OCI-LY3 (cell line): ENCODE measurements around the gene COL6A3.

Experiments
- H2AFZ ChIP-seq: fragments of 200-600, 300-600 bp; shearing (Covaris generic); 2 replicates; pipeline ENCODE4 v1.6.0; 2014; ENCODE audit warnings: antibody characterized with exemption, low read depth, low read length
- H3K27ac ChIP-seq: fragments of 200-600, 300-600 bp; sonication (generic); 2 replicates; pipeline ENCODE4 v1.5.1; 2014; ENCODE audit warnings: mild to moderate bottlenecking, low read length, moderate library complexity, mixed read lengths
- H3K27me3 ChIP-seq: fragments of 200-600, 300-600 bp; sonication (generic); 2 replicates; pipeline ENCODE4 v1.6.1; 2014; ENCODE audit warnings: low read depth, low read length, mixed read lengths
- H3K36me3 ChIP-seq: fragments of 200-600, 300-600 bp; sonication (generic); replicated peaks from 2 replicates; pipeline ENCODE3; 2014; ENCODE audit warnings: low read depth, low read length, mixed read lengths
- H3K4me1 ChIP-seq: fragments of 300-600, 200-600 bp; sonication (generic); 2 replicates; pipeline ENCODE4 v1.6.1; 2014; ENCODE audit warnings: low read length, mixed read lengths
- H3K4me2 ChIP-seq: fragments of 200-600, 300-600 bp; sonication (generic); 2 replicates; pipeline ENCODE4 v1.6.1; 2014; ENCODE audit warnings: low read length, mixed read lengths
- H3K4me3 ChIP-seq: fragments of 300-600, 200-600 bp; sonication (generic); 2 replicates; pipeline ENCODE4 v1.5.1; 2014; ENCODE audit warnings: antibody characterized with exemption, mild to moderate bottlenecking, low read length, moderate library complexity
- H3K79me2 ChIP-seq: fragments of 300-600, 200-600 bp; shearing (Covaris generic); 2 replicates; pipeline ENCODE4 v1.6.1; 2014; ENCODE audit warnings: mild to moderate bottlenecking, low read length, mixed read lengths
- H3K9ac ChIP-seq: fragments of 300-600, 200-600 bp; shearing (Covaris generic); 2 replicates; pipeline ENCODE4 v1.6.0; 2014; ENCODE audit warnings: mild to moderate bottlenecking, low read length, moderate library complexity
- H3K9me3 ChIP-seq: fragments of 200-600, 300-600 bp; shearing (Covaris generic); 2 replicates; pipeline ENCODE4 v1.6.1; 2014; ENCODE audit warnings: low read length, mixed read lengths; ENCODE audit not compliant: insufficient read depth
- H4K20me1 ChIP-seq: fragments of 200-600, 300-600 bp; sonication (generic); 2 replicates; pipeline ENCODE4 v1.6.1; 2016; ENCODE audit warnings: low read length, mixed read lengths; ENCODE audit not compliant: insufficient read depth
- EZH2phosphoT487 ChIP-seq: fragments of 200-600 bp; shearing (Covaris generic); IDR thresholded peaks from 2 replicates; pipeline ENCODE4 v1.6.1; 2018; ENCODE audit warnings: antibody characterized with exemption, mixed run types, low read depth
- TF ChIP-seq, protein P1 (sequence below): fragments of 200-600, 300-600 bp; sonication (generic); IDR thresholded peaks from 2 replicates; pipeline ENCODE4 v1.5.1; 2014; ENCODE audit warnings: antibody characterized with exemption, low read length, low read depth

Gene COL6A3

DNA sequence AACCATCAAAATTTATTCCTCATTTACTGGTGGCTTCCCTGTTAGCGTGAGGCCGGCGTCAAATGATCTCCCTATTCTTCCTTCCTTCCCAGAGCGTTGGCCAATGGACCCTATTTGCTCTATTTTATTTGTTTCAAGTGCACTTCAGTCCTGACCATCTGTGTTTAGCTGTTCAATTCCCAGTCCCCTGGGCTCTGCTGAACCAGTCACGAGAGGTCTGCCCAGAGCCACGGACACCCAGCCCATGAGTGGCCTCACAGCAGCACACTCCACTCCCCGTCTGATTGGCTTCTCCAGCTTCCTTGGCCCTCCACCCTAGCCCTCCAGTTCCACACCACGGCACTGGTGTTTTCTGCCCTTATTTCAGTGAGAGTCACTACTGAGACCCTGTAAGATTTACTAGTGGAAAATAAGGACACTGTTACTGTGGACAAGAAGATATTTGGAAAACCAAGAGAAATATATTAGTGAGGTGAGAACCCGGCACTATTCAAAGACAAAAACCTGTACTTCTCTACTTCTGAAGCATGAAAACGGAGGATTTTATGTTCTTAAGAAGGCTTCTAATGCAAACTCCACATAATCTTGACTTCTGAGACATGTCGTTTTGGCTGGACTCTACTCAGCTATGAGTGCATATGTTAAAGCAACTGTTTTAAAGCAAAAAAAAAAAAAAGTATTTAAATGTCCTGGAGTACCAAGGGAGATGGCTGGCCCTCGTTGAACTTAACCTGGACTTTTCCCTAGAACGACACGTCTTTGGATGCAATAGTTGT lies 86.6 kb downstream of the COL6A3 start:
- Histone ChIP-seq H3K4me3 (no peak overlapping the region), H3K9ac (no peak overlapping the region), H3K27me3 (peaks cover 15% of the 10 kb centered on the region), H3K27ac (no peak overlapping the region), H3K4me1 (no peaks in the 10 kb centered on the region), H4K20me1 (no peaks in the 10 kb centered on the region), H3K9me3 (no peaks in the 10 kb centered on the region), H2AFZ (no peak overlapping the region), H3K36me3 (no peaks in the 10 kb centered on the region), H3K79me2 (no peaks in the 10 kb centered on the region), H3K4me2 (no peak overlapping the region)
- no peak for TF ChIP-seq EZH2phosphoT487
- TF ChIP-seq, protein P1, sequence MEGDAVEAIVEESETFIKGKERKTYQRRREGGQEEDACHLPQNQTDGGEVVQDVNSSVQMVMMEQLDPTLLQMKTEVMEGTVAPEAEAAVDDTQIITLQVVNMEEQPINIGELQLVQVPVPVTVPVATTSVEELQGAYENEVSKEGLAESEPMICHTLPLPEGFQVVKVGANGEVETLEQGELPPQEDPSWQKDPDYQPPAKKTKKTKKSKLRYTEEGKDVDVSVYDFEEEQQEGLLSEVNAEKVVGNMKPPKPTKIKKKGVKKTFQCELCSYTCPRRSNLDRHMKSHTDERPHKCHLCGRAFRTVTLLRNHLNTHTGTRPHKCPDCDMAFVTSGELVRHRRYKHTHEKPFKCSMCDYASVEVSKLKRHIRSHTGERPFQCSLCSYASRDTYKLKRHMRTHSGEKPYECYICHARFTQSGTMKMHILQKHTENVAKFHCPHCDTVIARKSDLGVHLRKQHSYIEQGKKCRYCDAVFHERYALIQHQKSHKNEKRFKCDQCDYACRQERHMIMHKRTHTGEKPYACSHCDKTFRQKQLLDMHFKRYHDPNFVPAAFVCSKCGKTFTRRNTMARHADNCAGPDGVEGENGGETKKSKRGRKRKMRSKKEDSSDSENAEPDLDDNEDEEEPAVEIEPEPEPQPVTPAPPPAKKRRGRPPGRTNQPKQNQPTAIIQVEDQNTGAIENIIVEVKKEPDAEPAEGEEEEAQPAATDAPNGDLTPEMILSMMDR, result no peak

- H2AFZ ChIP-seq, result no peak overlapping the region
- TF ChIP-seq, protein P1, result no peak
- TF ChIP-seq EZH2phosphoT487, result no peak
- H3K27ac ChIP-seq, result no peak overlapping the region
- no peak overlapping the region for H3K9ac ChIP-seq
- no peaks in the 10 kb centered on the region for H3K36me3 ChIP-seq
- no peaks in the 10 kb centered on the region for H3K9me3 ChIP-seq
- H3K4me2 ChIP-seq, result no peak overlapping the region
- H3K4me3 ChIP-seq, result no peak overlapping the region
- H3K79me2 ChIP-seq, result no peaks in the 10 kb centered on the region
- no peaks in the 10 kb centered on the region for H3K4me1 ChIP-seq
- no peaks in the 10 kb centered on the region for H4K20me1 ChIP-seq
- H3K27me3 ChIP-seq, result peaks cover 15% of the 10 kb centered on the region
These were observed 87.4 kb downstream of the COL6A3 start for GRCh38 chr2:237326266-237327171.

GRCh38 chr2:237324837-237325236 lies 89.1 kb downstream of the COL6A3 start:
- H3K36me3 ChIP-seq, result no peaks in the 10 kb centered on the region
- H3K4me2 ChIP-seq, result no peak overlapping the region
- no peaks in the 10 kb centered on the region for H4K20me1 ChIP-seq
- H2AFZ ChIP-seq, result no peak overlapping the region
- no peak overlapping the region for H3K9ac ChIP-seq
- H3K4me3 ChIP-seq, result no peak overlapping the region
- H3K79me2 ChIP-seq, result no peaks in the 10 kb centered on the region
- H3K27me3 ChIP-seq, result peaks cover 15% of the 10 kb centered on the region
- H3K4me1 ChIP-seq, result no peaks in the 10 kb centered on the region
- TF ChIP-seq, protein P1, result no peak
- no peak for TF ChIP-seq EZH2phosphoT487
- no peak overlapping the region for H3K27ac ChIP-seq
- H3K9me3 ChIP-seq, result no peaks in the 10 kb centered on the region

GRCh38 chr2:237324405-237324831 lies 89.5 kb downstream of the COL6A3 start:
- no peak overlapping the region for H3K4me3 ChIP-seq
- H3K79me2 ChIP-seq, result no peaks in the 10 kb centered on the region
- H4K20me1 ChIP-seq, result no peaks in the 10 kb centered on the region
- H3K9ac ChIP-seq, result no peak overlapping the region
- H3K36me3 ChIP-seq, result no peaks in the 10 kb centered on the region
- peaks cover 15% of the 10 kb centered on the region for H3K27me3 ChIP-seq
- H3K9me3 ChIP-seq, result no peaks in the 10 kb centered on the region
- H3K4me2 ChIP-seq, result no peak overlapping the region
- no peak overlapping the region for H3K27ac ChIP-seq
- no peak for TF ChIP-seq EZH2phosphoT487
- TF ChIP-seq, protein P1, result no peak
- H3K4me1 ChIP-seq, result no peaks in the 10 kb centered on the region
- H2AFZ ChIP-seq, result no peak overlapping the region
